HepG2 (cell line): ENCODE measurements around the gene HLA-DOA. TPM values are rescaled to one million over a fixed set of nuclear protein-coding genes. Genes with fewer than 3 reads are reported as not detected.

Experiments
- ATAC-seq: fragments of 200-7000 bp; cut with Tn5 transposase; 3 replicates; pipeline ENCODE4 v1.9.1; 2020; ENCODE audit warnings: mild to moderate bottlenecking, moderate library complexity
- BruUV-seq: library from RNA; stranded (reverse); fragments of 400-500 nt; replicated peaks from 2 replicates; lab custom pipeline; 2021; lab: Mats Ljungman, UMichigan
- CTCF ChIA-PET: fragments of 300-600 bp; formaldehyde crosslinking; extraction: SDS; loops from one replicate; lab custom pipeline; 2021; ENCODE audit warnings: low total read pairs, inconsistent platforms, low intra/inter-chr PET ratio; lab: Yijun Ruan, JAX
- POLR2A ChIA-PET: fragments of 350-600 bp; sonication (Branson Sonifier 250); formaldehyde crosslinking; loops from one replicate; lab custom pipeline; 2020; ENCODE audit warnings: antibody characterized with exemption, inconsistent platforms; lab: Yijun Ruan, JAX
- DNase-seq: peaks from one replicate; pipeline ENCODE4 v3.0.0-alpha.2; 2015; ENCODE audit warnings: low spot score
- FAIRE-seq: peaks from 3 replicates; lab custom pipeline; 2011; peaks lifted over from hg19 to GRCh38; lab: Jason Lieb, UNC
- H2AFZ ChIP-seq: one replicate; pipeline ENCODE4 v1.6.1; 2011; ENCODE audit warnings: low read length, inconsistent platforms
- H3K27ac ChIP-seq: fragments of 300-600 bp; 3 replicates; pipeline ENCODE4 v1.8.0; 2011; ENCODE audit warnings: mixed run types, mild to moderate bottlenecking, mixed read lengths, low read length, inconsistent platforms; ENCODE audit not compliant: insufficient read depth; ENCODE audit errors: extremely low read length
- H3K27me3 ChIP-seq, 2 experiments: fragments of 200-600 bp in 1 of 2; 2 replicates in 1 of 2; 3 replicates in 1 of 2; pipeline versions ENCODE4 v1.6.0 to v1.8.0; 2011; ENCODE audit warnings: low read length in 2 of 2, mild to moderate bottlenecking in 2 of 2, moderate library complexity in 2 of 2, inconsistent platforms in 1 of 2; ENCODE audit not compliant: insufficient read depth in 2 of 2, control insufficient read depth in 1 of 2
- H3K36me3 ChIP-seq, 2 experiments: fragments of 200-600 bp in 1 of 2; replicated peaks in 1 of 2; 2 replicates in 1 of 2; 3 replicates in 1 of 2; pipeline versions ENCODE4 v1.5.1 to v1.8.0; 2011; ENCODE audit warnings: low read length in 2 of 2, inconsistent platforms in 1 of 2; ENCODE audit not compliant: insufficient read depth in 2 of 2, control insufficient read depth in 1 of 2
- H3K4me1 ChIP-seq: 2 replicates; pipeline ENCODE4 v1.5.1; 2012; ENCODE audit warnings: low read length, inconsistent platforms; ENCODE audit not compliant: insufficient read depth
- H3K4me2 ChIP-seq: 2 replicates; pipeline ENCODE4 v1.6.0; 2011; ENCODE audit warnings: low read depth, low read length, inconsistent platforms
- H3K4me3 ChIP-seq, 3 experiments: fragments of 200-600 bp in 1 of 3; sonication (generic), shearing (Covaris generic) in 1 of 3; replicated peaks in 1 of 3; 2 replicates each; pipeline ENCODE4 v1.5.1; 2011 to 2016; ENCODE audit warnings: low read length in 3 of 3, inconsistent platforms in 2 of 3, low read depth in 2 of 3, mild to moderate bottlenecking in 2 of 3, control low read depth in 1 of 3, mixed read lengths in 1 of 3; ENCODE audit not compliant: insufficient read depth in 1 of 3
- H3K79me2 ChIP-seq: one replicate; pipeline ENCODE4 v1.6.1; 2011; ENCODE audit warnings: low read length, inconsistent platforms; ENCODE audit not compliant: insufficient read depth
- H3K9ac ChIP-seq: 2 replicates; pipeline ENCODE4 v1.6.0; 2011; ENCODE audit warnings: mild to moderate bottlenecking, low read depth, low read length, inconsistent platforms; ENCODE audit not compliant: insufficient read depth
- H3K9me3 ChIP-seq: 2 replicates; pipeline ENCODE4 v1.5.1; 2012; ENCODE audit warnings: mild to moderate bottlenecking, low read length
- H4K20me1 ChIP-seq: 2 replicates; pipeline ENCODE4 v1.6.0; 2011; ENCODE audit warnings: inconsistent platforms, mild to moderate bottlenecking, low read length, moderate library complexity; ENCODE audit not compliant: insufficient read depth
- AGO2 ChIP-seq: fragments of 200-400 bp; formaldehyde crosslinking; optimal IDR thresholded peaks from 2 replicates; pipeline ENCODE3; 2017; ENCODE audit warnings: mild to moderate bottlenecking, low read depth, low read length, moderate library complexity
- MAFG ChIP-seq: sonication (generic); formaldehyde crosslinking; IDR thresholded peaks from 2 replicates; pipeline ENCODE4 v1.5.1; 2020; ENCODE audit warnings: mild to moderate bottlenecking, missing genetic modification reagents
- ZBTB7B ChIP-seq: sonication (generic); formaldehyde crosslinking; IDR thresholded peaks from 2 replicates; pipeline ENCODE4 v1.4.0; 2020; ENCODE audit warnings: missing genetic modification reagents
- ZFP41 ChIP-seq: sonication (generic); formaldehyde crosslinking; IDR thresholded peaks from 2 replicates; pipeline ENCODE4 v1.4.0; 2020; ENCODE audit warnings: mild to moderate bottlenecking, missing genetic modification reagents, borderline replicate concordance
- ZNF101 ChIP-seq: sonication (generic); formaldehyde crosslinking; IDR thresholded peaks from 2 replicates; pipeline ENCODE4 v1.4.0; 2020; ENCODE audit warnings: mild to moderate bottlenecking, low read depth, missing genetic modification reagents, borderline replicate concordance
- ZNF256 ChIP-seq: sonication (generic); formaldehyde crosslinking; conservative IDR thresholded peaks from 2 replicates; pipeline ENCODE4 v1.4.0; 2020; ENCODE audit warnings: missing genetic modification reagents
- WGBS: methylation state at CpG from one replicate; pipeline ENCODE4 v1.1.6; 2017; ENCODE audit warnings: low lambda C conversion rate; 5-methylcytosine and 5-hydroxymethylcytosine counted together
- in situ Hi-C: cut with HindIII; loops from 2 replicates; pipeline ENCODE4 v1.10.0; 2017; ENCODE audit warnings: low pct_unique_long_range_greater_than_20kb; ENCODE audit not compliant: extremely low pct_ligation_motif_present
- intact Hi-C: fragments of 100-400 bp; cut with micrococcal nuclease; formaldehyde crosslinking; loops from one replicate; pipeline ENCODE4 v1.10.0; 2022; ENCODE audit not compliant: unreplicated experiment
- polyA plus RNA-seq, 8 experiments: library from polyadenylated mRNA; depleted of rRNA in 3 of 8; stranded (reverse) in 7 of 8; unstranded in 1 of 8; fragments of >200 nt; fragmentation: Illumina TruSeq in 4 of 8; extraction: Trizol in 4 of 8; gene quantifications; 2 replicates each; pipeline versions ENCODE4 v1.2.1 to v1.2.3, GENCODE V29; 2011 to 2016; ENCODE audit warnings: low read depth in 4 of 8, missing spikeins in 1 of 8, mixed read lengths in 1 of 8; ENCODE audit not compliant: insufficient read depth in 1 of 8
- total RNA-seq, 5 experiments: library from RNA; depleted of rRNA; stranded (reverse); fragments of >200 nt; fragmentation: Illumina TruSeq; extraction: Trizol; gene quantifications; 2 replicates each; pipeline ENCODE4 v1.2.3, GENCODE V29; 2016; ENCODE audit warnings: low read depth in 1 of 5
- TF ChIP-seq, protein P1 (sequence below): sonication (generic); formaldehyde crosslinking; conservative IDR thresholded peaks from 2 replicates; pipeline ENCODE4 v1.5.0; 2020; ENCODE audit warnings: missing genetic modification reagents

Gene HLA-DOA
- total and polyA plus RNA-seq, 2 of the 13 experiments (the other 11 are each of a cell fraction or from before 2014, with no cell fraction given), result 0.03 to 0.09 TPM

DNA sequence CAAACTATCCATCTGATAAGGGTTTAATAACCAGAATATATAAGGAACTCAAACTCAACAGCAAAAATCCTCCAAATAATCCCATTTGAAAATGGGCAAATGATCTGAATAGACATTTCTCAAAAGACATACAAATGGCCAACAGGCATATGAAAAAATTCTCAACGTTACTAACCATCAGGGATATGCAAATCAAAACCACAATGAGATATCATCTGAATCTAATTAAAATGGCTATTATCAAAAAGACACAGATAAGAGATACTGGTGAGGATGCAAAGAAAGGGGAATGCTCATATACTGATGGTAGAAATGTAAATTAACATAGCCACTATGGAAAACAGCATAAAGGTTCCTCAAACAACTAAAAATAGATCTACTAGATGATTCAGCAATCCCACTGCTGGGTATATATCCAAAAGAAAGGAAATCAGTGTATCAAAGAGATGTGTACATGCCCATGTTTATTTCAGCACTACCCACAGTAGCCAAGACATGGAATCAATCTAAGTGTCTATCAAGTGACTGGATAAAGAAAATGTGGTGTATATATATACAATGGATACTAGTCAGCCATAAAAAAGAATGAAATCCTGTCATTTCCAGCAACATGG is 47.1 kb downstream of the HLA-DOA start:
- in situ Hi-C loops, result loop anchor here (25.0 kb wide), 1 partner anchor 1050 kb away; the partner anchor contains the start of gene ZBTB12
- no peak overlapping the region for H2AFZ ChIP-seq
- intact Hi-C loops, result no loop called here
- ATAC-seq (no peak), DNase-seq (no peak), FAIRE-seq (no peak)
- H3K36me3 ChIP-seq, result no peaks in the 10 kb centered on the region
- H3K79me2 ChIP-seq, result peaks cover 7% of the 10 kb centered on the region
- H3K27ac ChIP-seq, result no peak overlapping the region
- no peak for TF ChIP-seq ZNF101 (CRISPR knock-in tag)
- no peak for TF ChIP-seq MAFG (CRISPR knock-in tag)
- CTCF ChIA-PET, result no interaction called here
- H3K4me3 ChIP-seq, result no peak overlapping the region
- 74% methylated on average over 1 of the region's 1 CpG for WGBS
- no peaks in the 10 kb centered on the region for H4K20me1 ChIP-seq
- H3K9me3 ChIP-seq, result no peaks in the 10 kb centered on the region
- no TSS peak for BruUV-seq
- POLR2A ChIA-PET, result interaction anchor here (2.6 kb wide), 1 partner anchor 10 kb away, joined by 8 read pairs; no protein-coding TSS in a partner anchor
- no peaks in the 10 kb centered on the region for H3K27me3 ChIP-seq
- peaks cover 23% of the 10 kb centered on the region for H3K4me1 ChIP-seq
- H3K9ac ChIP-seq, result no peak overlapping the region
- no peak overlapping the region for H3K4me2 ChIP-seq

DNA sequence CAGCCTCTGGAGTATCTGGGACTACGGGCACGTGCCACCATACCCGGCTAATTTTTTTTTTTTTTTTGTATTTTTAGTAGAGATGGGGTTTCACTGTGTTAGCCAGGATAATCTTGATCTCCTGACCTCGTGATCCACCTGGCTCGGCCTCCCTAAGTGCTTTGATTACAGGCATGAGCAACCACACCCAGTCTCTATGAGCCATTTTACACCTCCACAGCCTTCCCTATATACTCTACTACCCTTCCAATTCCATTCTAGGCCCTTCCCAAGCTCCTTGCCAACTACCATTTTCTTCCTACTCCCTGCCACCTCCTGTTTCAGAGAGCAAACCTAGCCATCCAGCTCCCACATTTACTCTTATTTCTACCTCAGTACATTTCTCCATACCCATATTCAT is 48.8 kb downstream of the HLA-DOA start:
- 75% methylated on average over 5 of the region's 5 CpGs for WGBS
- H4K20me1 ChIP-seq, result no peaks in the 10 kb centered on the region
- in situ Hi-C loops, result loop anchor here (25.0 kb wide), 1 partner anchor 1048 kb away; the partner anchor contains the start of gene ZBTB12
- no peak overlapping the region for H3K4me2 ChIP-seq
- DNase-seq, result no peak
- no peaks in the 10 kb centered on the region; a peak in 1 of 5 replicates for H3K27me3 ChIP-seq
- FAIRE-seq, result no peak
- ChIA-PET POLR2A (interaction anchor here (1.6 kb wide), 1 partner anchor 11 kb away, joined by 6 read pairs; no protein-coding TSS in a partner anchor), CTCF (no interaction called here)
- H3K9me3 ChIP-seq, result no peaks in the 10 kb centered on the region
- H3K27ac ChIP-seq, result no peak overlapping the region
- no peak overlapping the region for H3K9ac ChIP-seq
- H3K79me2 ChIP-seq, result no peaks in the 10 kb centered on the region
- H2AFZ ChIP-seq, result no peak overlapping the region
- intact Hi-C loops, result no loop called here
- no peak overlapping the region for H3K4me3 ChIP-seq
- TF ChIP-seq, protein P1, sequence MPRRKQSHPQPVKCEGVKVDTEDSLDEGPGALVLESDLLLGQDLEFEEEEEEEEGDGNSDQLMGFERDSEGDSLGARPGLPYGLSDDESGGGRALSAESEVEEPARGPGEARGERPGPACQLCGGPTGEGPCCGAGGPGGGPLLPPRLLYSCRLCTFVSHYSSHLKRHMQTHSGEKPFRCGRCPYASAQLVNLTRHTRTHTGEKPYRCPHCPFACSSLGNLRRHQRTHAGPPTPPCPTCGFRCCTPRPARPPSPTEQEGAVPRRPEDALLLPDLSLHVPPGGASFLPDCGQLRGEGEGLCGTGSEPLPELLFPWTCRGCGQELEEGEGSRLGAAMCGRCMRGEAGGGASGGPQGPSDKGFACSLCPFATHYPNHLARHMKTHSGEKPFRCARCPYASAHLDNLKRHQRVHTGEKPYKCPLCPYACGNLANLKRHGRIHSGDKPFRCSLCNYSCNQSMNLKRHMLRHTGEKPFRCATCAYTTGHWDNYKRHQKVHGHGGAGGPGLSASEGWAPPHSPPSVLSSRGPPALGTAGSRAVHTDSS (CRISPR knock-in tag), result no peak
- TF ChIP-seq AGO2, result no peak
- no peak for TF ChIP-seq ZNF256 (CRISPR knock-in tag)
- TF ChIP-seq ZBTB7B, result no peak
- TF ChIP-seq ZFP41, result no peak
- peaks cover 5% of the 10 kb centered on the region for H3K4me1 ChIP-seq
- H3K36me3 ChIP-seq, result no peaks in the 10 kb centered on the region
- no TSS peak for BruUV-seq
- ATAC-seq, result no peak
